ENCODE results near the gene ZNF687.
A peak's percentile ranks its signal among the peaks of the same experiment; 100 is the strongest.
"Not testable (repeated sequence)": the region's sequence is repeated elsewhere in the genome, so short reads cannot be mapped to it uniquely, and the experiment has no call there.

The ZNF687 gene, protein sequence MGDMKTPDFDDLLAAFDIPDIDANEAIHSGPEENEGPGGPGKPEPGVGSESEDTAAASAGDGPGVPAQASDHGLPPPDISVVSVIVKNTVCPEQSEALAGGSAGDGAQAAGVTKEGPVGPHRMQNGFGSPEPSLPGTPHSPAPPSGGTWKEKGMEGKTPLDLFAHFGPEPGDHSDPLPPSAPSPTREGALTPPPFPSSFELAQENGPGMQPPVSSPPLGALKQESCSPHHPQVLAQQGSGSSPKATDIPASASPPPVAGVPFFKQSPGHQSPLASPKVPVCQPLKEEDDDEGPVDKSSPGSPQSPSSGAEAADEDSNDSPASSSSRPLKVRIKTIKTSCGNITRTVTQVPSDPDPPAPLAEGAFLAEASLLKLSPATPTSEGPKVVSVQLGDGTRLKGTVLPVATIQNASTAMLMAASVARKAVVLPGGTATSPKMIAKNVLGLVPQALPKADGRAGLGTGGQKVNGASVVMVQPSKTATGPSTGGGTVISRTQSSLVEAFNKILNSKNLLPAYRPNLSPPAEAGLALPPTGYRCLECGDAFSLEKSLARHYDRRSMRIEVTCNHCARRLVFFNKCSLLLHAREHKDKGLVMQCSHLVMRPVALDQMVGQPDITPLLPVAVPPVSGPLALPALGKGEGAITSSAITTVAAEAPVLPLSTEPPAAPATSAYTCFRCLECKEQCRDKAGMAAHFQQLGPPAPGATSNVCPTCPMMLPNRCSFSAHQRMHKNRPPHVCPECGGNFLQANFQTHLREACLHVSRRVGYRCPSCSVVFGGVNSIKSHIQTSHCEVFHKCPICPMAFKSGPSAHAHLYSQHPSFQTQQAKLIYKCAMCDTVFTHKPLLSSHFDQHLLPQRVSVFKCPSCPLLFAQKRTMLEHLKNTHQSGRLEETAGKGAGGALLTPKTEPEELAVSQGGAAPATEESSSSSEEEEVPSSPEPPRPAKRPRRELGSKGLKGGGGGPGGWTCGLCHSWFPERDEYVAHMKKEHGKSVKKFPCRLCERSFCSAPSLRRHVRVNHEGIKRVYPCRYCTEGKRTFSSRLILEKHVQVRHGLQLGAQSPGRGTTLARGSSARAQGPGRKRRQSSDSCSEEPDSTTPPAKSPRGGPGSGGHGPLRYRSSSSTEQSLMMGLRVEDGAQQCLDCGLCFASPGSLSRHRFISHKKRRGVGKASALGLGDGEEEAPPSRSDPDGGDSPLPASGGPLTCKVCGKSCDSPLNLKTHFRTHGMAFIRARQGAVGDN

DNA sequence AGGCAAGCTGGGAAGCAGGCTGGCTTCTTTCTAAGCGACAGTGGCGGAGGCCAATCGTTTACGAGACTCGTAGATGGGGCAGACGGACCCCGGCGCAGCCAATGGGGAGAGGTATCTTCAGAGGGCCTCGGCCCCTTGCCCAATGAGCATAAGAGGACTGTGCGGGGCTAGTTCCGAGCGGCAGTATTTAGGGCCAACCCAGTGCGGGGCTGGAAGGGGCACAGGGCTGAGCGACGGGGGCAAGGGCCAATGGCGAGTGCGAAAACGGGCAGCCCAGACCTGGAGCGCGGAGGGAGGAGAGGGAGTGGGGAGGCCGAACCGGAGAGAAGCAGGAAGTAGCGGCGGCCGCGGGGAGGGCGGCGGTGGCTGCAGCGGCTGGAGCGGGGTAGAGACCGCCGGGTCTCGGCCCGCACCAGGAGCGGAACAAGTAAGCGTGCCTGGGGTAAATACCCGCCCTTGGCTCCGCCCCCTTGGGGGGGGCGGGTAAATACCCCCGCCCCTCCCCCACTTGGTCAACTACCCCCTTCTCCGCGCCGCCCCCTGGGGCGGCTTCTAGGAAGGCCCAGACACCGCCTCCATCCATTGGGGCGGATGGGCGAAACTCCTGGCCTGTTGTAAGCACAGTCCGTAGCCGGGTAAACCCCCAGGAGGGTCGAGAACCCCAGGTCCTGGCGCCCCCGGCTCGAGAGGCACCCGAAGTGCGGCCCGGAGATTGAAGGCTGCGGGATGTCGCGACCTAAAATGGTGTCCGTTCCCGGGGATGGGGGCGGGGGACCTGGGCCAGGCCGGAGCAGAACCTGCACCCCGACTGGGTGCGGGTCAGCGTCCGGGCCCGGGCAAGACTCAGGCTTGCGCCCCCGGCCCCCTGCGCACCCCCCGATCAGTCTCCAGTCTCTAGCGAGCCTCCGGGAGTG, at the start of gene ZNF687:
TSS of gene ZNF687 (plus strand) at position 331 of the 914 bp plus-strand sequence. CDS start 3,993 bp downstream, outside the sequence.
- DNase-seq, result peak; percentile 100

DNA sequence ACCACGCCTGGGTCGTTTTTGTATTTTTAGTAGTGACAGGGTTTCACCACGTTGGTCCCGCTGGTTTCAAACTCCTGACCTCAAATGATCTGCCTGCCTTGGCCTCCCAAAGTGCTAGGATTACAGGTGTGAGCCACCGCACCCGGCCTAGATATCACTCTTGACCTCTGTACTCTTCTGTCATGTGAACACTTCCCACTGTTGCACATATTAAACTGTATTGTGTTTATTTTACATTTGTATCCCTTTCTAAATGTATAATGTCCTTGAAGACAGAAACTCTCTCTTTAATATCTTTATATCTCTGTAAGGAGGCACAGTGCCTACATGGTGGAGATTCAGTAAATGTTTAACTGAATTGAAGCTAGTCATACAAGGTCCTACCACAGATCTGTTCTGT, 46.9 kb upstream of the ZNF687 start:
- no peak for DNase-seq

DNA sequence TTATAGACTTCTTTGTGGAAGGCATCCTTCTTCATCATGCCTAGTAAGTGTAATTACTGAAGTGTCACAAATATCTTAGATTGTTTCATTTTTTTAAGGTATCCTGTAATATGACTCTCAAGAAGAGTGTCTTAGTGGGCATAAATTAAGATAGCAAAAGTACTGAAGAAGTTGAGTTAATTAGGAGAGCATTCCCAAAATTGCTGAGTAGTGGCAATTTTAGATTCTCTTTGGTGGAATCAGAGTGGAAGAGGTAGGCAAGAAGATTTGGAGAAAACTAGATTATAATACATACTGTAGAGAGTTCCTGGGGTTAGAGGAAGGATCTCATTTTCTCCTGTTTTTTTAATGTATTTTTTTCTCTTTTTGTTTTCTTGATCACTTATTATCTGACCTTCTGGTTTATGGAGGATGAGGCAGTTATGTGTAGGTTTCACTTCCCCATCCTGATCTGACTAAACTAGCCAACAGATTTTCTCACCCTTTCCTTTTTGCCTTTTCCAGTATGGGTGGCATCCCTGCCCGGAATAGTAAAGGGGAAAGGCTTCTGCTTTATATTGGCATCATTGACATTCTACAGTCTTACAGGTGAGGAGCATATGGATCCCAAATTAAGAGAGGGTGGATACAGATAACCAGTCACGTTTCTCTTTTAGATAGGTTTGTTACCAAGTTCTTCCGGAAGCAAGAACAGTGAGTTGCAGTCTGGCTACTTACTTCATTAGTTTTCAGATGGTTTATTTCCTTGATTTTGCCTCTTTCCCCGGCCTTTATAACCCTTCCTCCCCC, 44.2 kb upstream of the ZNF687 start:
- no peak for DNase-seq

DNA sequence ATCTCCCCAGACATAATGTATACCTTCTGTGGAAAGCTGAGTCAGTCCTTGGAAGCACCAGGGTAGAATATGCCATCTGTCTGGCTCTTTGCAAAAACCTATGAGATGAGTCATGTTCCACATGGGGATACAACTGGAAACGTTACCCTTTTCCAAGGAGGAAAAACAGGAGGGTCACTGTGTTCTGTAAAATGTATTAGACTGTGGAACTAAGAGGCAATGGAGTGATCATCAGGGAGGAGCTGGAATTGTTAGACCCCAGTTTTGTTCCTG, 43.7 kb upstream of the ZNF687 start:
- DNase-seq, result no peak

DNA sequence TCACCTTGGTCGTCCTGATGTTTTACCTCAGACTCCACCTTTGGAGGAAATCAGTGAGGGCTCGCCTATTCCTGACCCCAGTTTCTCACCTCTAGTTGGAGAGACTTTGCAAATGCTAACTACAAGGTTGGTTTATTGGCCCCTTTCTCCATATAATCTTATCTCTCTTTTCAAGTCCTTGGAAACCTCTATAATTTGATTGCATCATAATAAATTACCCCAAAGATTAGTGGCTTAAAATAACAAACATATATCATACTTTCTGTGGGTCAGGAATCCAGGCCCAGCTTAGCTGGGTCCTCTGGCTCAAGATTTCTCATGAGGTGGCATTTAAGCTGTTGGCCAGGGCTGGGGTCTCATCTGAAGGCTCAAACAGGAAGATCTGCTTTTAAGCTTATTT, 39.7 kb upstream of the ZNF687 start:
- no peak for DNase-seq

DNA sequence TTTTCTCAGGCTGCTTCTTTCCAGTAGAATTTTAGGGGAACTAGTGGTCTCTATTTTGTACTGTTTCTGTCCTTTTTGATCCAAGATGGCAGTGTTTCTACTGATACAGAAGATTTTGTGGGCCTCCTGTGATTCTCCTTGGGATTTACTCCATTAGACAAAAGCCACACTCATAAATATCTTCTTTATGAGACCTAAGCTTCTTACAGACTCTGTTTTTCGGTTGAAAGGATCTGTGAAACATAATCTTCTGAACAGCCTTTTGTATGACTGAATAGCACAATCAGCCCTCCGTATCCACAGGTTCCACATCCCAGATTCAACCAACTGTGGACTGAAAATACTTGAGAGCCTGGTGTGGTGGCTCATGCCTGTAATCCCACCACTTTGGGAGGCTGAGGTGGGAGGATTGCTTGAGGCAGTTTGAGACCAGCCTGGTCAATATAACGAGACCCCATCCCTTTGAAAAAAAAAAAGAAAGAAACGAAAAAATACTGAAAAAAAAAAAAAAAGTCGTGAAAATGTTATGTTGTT, 38.3 kb upstream of the ZNF687 start:
- no peak for DNase-seq

DNA sequence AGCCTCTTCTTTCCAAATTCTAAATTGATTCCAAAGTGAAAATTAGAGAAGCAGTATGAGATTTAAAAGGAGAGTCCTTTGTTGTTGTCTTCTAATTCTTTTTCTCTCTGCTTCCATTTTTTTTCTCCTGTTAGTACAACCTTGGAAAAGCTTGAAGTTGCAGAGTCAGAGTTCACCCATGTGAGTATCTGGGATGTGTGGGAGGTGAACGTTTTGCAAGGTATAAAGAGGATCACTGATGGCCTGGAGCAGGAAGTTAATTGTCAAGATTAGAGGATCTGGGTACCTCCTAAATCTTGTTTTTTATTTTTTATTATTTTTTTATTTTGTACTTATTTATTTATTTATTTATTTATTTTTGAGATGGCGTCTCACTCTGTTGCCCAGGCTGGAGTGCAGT, 35.3 kb upstream of the ZNF687 start:
- DNase-seq, result no peak

DNA sequence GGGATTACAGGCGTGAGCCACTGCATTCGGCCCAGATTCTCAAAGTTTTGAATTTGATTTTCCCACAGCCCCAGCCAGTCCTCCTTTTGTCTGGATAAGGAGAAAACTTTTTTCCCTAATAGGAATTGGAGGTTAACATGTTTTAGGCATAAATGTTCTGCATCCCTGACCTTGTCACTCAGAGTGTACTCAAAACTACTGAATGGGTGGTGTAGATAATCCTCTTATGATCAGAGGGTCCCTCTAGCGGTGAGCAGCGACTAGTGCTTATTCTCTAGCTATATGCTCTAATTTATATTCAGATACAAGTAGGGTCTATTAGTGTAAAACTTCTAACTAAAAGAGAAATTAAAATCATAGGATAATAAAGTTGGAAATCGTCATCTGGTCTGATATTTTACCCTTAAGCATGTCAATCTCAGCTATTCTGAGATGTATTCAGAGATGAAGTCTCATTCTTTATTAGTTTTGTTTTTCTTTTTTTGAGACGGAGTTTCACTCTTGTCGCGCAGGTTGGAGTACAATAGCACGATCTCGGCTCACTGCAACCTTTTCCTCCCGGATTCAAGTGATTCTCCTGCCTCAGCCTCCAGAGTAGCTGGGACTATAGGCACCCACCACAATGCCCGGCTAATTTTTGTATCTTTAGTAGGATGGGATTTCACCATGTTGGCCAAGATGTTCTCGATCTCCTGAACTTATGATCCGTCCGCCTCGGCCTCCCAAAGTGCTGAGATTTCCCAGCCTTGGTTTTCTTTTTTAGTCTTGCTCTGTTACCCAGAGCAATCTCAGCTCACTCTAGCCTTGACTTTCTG, 30.2 kb upstream of the ZNF687 start:
- DNase-seq, result peak; percentile 69

DNA sequence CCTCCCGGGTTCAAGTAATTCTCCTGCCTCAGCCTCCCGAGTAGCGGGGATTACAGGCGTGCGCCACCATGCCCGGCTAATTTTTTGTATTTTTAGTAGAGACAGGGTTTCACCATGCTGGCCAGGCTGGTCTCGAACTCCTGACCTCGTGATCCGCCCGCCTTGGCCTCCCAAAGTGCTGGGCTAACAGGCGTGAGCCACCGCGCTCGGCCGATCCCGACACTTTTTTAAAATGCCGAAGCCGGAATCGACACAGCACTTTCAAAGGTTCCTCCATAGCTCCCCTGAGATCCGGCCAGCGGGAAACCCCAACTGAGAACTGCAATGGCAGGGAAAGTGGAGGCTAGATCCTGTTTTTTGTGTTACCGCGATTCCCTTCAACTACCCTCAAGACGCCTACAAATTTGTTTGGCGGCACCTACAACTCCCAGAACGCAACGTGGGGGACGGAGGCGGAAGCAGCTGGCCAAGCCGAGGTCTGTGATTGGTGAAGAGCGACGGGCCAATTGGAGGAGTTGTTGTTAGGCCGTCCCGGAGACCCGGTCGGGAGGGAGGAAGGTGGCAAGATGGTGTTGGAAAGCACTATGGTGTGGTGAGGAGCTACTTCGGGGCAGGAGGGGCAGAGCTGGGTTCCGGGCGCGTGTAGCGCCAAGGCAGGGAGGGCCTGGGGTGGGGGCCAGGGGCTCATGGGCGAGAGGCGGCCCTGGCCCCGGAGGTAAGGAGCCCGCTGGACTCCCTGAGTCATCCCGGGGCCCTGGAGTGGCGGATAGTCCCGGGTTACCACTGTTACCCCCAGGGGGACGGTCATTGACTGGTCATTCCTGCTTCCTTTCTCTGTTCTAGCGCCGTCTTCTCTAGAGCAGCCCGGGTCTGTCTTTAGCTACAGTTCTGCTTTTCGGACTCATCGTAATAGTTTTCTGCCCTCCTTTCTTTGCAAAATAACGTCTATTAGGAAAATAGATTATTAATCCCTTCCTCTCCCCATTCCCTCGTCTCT, 27.6 kb upstream of the ZNF687 start, which contains the start of gene PSMD4:
TSS of gene PSMD4 (plus strand) at position 518 of the 997 bp plus-strand sequence. CDS start at position 567, 49 bp downstream.
- DNase-seq, result peak; percentile 95

DNA sequence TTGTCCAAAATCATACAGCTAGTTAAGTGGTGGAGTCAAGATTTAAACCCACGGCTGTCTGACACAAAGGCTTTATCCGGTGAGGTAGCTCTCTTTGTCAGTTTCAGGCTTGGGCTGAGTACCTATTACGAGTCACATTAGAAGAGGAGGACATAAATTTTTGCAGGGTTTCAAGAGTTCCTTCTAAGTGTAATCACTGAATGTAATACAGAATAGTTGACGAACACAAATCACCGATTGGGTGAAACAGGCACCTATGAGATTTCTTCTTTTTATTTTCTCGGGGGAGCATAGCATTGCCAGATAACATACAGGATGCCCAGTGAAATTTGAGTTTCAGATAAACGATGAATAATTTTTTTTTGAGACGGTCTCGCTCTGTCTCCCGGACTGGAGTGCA, 26.7 kb upstream of the ZNF687 start:
- no peak for DNase-seq

DNA sequence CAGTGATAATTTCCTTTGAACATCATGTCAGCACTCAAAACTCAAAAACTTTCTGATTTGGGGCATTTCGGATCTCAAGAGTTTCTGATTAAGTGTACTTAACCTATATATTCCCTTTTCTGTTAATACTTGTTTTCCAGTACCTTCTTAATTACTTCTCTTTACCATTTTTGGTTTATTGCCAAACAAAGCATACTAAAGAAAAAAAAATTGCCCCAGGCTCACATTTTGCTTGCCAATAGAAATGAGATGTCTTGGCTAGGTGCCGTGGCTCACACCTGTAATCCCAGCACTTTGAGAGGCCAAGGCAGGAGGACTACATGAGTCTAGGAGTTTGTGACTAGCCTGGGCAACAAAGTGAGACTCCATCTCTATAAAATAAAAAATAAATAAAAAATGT, 22.7 kb upstream of the ZNF687 start:
- no peak for DNase-seq

DNA sequence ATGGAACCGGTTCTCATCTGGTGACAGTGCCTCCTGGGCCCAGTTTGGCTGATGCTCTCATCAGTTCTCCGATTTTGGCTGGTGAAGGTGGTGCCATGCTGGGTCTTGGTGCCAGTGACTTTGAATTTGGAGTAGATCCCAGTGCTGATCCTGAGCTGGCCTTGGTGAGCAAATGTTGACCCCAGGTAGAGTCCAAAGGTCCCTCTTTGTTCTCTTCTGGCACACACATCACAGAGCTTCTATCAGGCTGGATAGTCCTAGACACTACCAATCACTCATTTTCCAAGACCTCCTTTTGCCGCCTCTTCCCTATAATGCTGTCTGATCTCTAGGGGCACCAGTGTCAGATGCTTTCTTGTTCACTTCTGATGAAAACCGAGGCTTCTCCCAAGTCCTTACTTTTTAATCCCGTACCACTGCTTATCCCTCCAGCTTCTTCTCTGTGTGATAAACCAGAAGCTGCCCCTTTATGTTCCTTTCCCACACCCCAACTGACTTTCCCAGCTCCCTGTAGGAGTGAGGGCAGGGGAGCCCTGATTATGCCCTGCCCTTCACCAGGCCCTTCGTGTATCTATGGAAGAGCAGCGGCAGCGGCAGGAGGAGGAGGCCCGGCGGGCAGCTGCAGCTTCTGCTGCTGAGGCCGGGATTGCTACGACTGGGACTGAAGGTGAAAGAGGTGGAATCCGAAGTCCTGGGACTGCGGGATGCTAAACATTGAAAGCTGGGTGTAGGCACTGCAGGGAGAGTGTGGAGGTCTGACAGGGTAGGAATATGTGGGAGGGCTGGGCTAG, 16.5 kb upstream of the ZNF687 start:
- DNase-seq, result no peak

DNA sequence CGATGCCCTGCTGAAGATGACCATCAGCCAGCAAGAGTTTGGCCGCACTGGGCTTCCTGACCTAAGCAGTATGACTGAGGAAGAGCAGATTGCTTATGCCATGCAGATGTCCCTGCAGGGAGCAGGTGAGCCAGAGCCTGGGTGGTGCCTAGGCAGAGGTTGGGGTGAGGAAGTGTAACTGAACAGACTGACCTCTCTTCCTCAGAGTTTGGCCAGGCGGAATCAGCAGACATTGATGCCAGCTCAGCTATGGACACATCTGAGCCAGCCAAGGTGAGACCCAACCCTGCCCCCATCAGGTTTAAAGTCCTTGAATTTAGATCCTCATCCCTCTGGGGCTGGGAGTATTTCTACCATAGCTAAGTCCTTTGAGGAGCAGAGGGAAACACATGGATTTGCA, 15.8 kb upstream of the ZNF687 start:
- no peak for DNase-seq

DNA sequence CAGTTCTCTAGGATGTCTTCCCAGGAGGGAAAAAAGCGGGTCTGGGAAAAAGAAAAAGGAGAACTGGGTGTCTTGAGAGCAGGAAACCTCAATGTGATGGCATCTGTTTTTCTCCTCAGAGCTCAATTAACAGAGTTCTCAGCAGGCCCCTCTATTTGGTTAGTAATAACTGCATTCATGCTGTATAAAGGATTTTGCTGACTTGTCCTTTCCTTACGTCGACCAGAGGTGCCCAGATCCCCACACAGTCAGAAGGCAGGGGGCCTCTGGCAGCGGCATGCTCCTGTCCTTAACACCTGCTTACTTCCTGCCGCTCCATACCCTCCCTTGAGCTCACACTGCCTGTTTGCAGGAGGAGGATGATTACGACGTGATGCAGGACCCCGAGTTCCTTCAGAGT, 15.3 kb upstream of the ZNF687 start:
- DNase-seq, result no peak

DNA sequence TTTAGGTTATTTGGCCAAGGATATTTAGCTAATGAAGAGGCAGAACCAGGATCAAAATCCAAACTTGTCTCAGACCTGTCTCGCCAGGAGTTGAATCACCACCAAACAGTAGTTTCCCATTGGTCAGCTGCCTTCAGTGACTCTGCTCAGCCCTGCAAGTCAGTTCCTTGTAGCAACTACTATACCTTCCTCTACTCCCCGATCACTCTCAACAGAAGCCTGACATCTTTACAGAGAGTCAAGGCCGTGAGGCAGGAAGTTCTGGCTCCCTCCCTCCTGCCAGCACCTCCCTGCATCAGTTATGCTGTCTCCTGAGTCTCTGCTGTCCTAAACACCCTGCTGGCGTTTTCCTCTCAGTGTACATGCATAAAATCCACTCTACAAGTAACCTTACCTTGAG, 14.3 kb upstream of the ZNF687 start:
- no peak for DNase-seq

DNA sequence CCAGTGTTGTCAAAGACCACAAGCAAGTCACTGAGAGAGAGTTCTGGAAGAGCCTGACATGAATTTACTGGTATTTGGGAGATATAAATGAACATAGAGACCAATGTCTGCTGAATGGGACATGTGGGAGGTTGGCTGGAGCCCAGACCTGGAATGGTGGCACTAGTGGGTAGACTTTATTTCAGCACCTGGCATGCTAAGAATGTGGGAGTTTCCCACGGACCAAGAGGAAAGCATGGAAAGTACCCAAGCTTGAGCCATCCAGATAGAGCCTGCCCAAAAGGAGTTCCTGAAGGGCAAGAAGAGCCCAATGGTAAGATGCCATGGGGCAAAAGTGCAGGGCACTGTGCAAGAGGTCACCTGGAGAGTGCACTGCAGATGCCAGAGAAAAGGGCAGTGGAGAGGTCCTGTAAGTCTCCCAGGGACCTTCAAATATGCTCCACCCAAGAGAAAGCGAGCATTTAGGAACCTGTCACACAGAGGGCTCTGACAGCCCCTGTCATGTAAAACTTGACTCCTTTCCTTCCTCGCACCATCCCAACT, 8.1 kb upstream of the ZNF687 start:
- DNase-seq, result no peak

DNA sequence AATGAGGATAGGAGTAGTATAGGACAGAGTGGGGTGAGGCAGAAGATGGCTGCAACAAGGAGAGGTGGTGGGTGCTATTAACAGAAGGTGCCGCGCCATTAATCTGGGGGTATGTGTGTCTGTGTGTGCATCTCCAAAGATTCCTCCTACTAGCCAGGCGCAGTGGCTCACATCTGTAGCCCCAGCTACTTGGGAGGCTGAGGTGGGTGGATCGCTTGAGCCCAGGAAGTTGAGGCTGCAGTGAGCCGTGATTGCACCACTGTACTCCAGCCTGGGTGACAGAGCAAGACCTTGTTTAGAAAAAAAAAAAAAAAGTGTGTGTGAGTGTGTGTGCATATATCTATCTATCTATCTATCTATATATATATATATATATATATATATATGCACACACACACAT, 6.8 kb upstream of the ZNF687 start:
- not testable (repeated sequence) for DNase-seq

DNA sequence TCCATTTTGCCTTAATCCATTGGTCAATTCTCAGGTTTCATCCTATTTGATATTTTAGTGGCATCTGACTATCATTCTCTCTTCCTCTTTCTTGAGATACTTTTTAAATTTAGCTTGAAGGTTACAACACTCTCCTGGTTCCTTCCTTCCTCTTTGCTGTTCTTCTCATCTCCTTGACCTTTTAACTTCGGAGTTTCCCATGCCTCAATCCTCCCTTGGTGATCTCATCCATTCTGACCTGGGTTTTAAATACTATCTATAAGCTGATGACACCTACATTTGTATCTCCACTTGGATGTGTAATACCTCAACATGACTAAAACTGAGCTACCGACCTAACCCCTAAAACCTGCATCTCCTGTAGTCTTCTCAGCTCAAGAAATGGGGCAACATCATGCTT, 4.8 kb upstream of the ZNF687 start:
- DNase-seq, result no peak

Data from NCI-H2029 (cell line).